Hepatocyte (in vitro differentiated cells): ENCODE measurements around the gene CCNK. TPM values are rescaled to one million over a fixed set of nuclear protein-coding genes. Genes with fewer than 3 reads are reported as not detected.

Source experiments
- DNase-seq: peaks from one replicate; pipeline ENCODE4 v3.0.0-alpha.2; 2016; ENCODE audit warnings: low spot score
- H2AFZ ChIP-seq: fragments of 200-600 bp; sonication (generic); 2 replicates; pipeline ENCODE4 v1.6.0; 2016; ENCODE audit warnings: antibody characterized with exemption, mild to moderate bottlenecking
- H3K27ac ChIP-seq: fragments of 200-600 bp; sonication (generic); 2 replicates; pipeline ENCODE4 v1.5.1; 2016; ENCODE audit warnings: mild to moderate bottlenecking
- H3K27me3 ChIP-seq: fragments of 200-600 bp; sonication (generic); 2 replicates; pipeline ENCODE4 v1.6.1; 2016
- H3K36me3 ChIP-seq: fragments of 200-600 bp; sonication (generic); replicated peaks from 2 replicates; pipeline ENCODE4 v1.5.1; 2016; ENCODE audit warnings: low read depth; ENCODE audit not compliant: insufficient read depth
- H3K4me1 ChIP-seq: fragments of 200-600 bp; sonication (generic); 2 replicates; pipeline ENCODE4 v1.5.1; 2016; ENCODE audit warnings: mild to moderate bottlenecking, moderate library complexity; ENCODE audit not compliant: insufficient read depth
- H3K4me2 ChIP-seq: fragments of 200-600 bp; sonication (generic); 2 replicates; pipeline ENCODE4 v1.6.0; 2016
- H3K4me3 ChIP-seq: fragments of 200-600 bp; sonication (generic); 2 replicates; pipeline ENCODE4 v1.5.1; 2016; ENCODE audit warnings: mild to moderate bottlenecking
- H3K79me2 ChIP-seq: fragments of 200-600 bp; sonication (generic); 2 replicates; pipeline ENCODE4 v1.6.0; 2017; ENCODE audit warnings: mild to moderate bottlenecking
- H3K9me2 ChIP-seq: fragments of 200-600 bp; sonication (generic); replicated peaks from 2 replicates; pipeline ENCODE4 v1.6.0; 2017; ENCODE audit warnings: mild to moderate bottlenecking; ENCODE audit not compliant: insufficient read depth
- H3K9me3 ChIP-seq: fragments of 200-600 bp; sonication (generic); 2 replicates; pipeline ENCODE4 v1.5.1; 2016; ENCODE audit warnings: low read depth, mild to moderate bottlenecking
- H4K20me1 ChIP-seq: fragments of 200-600 bp; sonication (generic); 2 replicates; pipeline ENCODE4 v1.6.0; 2016; ENCODE audit warnings: mild to moderate bottlenecking; ENCODE audit not compliant: insufficient read depth, poor library complexity, severe bottlenecking
- EZH2 ChIP-seq: fragments of 200-600 bp; sonication (generic); IDR thresholded peaks from 2 replicates; pipeline ENCODE4 v1.6.1; 2016; ENCODE audit warnings: antibody characterized with exemption, mild to moderate bottlenecking, borderline replicate concordance
- EZH2phosphoT487 ChIP-seq: fragments of 200-600 bp; sonication (generic); IDR thresholded peaks from one replicate; pipeline ENCODE4 v1.6.1; 2018; ENCODE audit warnings: antibody characterized with exemption, mild to moderate bottlenecking, low read depth, moderate library complexity; ENCODE audit not compliant: unreplicated experiment, severe bottlenecking
- WGBS: methylation state at CpG from one replicate; pipeline ENCODE4 v1.1.6; 2016; ENCODE audit warnings: low lambda C conversion rate; ENCODE audit errors: missing lambda C conversion rate; 5-methylcytosine and 5-hydroxymethylcytosine counted together
- polyA plus RNA-seq: library from polyadenylated mRNA; unstranded; fragments of >200 nt; fragmentation: Nextera tagmentation; extraction: Ambion mirVana; gene quantifications from 2 replicates; pipeline ENCODE4 v1.2.1, GENCODE V29; 2016
- total RNA-seq: library from RNA; depleted of rRNA; stranded (reverse); fragments of >200 nt; gene quantifications from 2 replicates; pipeline ENCODE4 v1.2.3, GENCODE V29; 2014
- TF ChIP-seq, protein P1 (sequence below): fragments of 200-600 bp; sonication (generic); IDR thresholded peaks from 2 replicates; pipeline ENCODE4 v1.5.1; 2016; ENCODE audit warnings: antibody characterized with exemption, mild to moderate bottlenecking; ENCODE audit not compliant: poor library complexity

The CCNK gene
- total and polyA plus RNA-seq, 2 experiments from 2014 or later, result 11.1 to 15.6 TPM

DNA sequence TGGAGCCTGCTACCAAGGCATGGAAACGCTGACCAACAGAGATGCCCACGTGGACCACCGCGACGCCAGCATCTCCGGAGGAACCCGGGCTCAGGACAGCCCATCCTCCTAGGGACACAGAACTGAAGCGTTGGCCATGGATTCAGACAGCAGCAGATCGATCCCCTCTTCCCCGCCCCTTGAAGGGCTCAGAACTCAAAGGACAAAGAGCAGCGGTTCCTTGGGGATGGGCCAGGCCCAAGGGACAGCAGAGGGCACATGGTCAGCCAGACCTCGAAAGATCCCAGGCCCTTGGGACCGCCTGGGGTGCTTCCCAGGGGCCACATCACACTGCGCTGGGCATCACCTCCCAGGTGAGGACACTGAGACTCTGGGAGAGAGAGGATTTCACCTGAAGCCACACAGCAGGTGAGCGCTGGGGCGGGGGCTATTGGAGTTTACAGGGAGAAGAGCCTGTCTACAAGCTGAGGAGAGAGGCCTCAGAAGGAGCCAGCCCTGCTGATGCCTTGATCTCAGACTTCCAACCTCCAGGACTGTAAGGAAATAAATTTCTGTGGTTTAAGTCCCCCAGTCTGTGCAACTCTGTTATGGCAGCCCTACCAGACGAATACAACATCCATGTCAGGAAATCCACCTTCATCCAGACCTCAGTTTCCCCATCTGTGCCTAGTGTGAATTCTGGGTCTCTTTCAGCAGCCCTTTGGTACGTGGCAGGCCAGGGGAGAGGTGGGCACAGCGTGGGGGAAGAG, 49.4 kb downstream of the CCNK start:
- H3K4me3 ChIP-seq, result no peak overlapping the region
- TF ChIP-seq EZH2phosphoT487 (no peak), EZH2 (no peak)
- TF ChIP-seq, protein P1, sequence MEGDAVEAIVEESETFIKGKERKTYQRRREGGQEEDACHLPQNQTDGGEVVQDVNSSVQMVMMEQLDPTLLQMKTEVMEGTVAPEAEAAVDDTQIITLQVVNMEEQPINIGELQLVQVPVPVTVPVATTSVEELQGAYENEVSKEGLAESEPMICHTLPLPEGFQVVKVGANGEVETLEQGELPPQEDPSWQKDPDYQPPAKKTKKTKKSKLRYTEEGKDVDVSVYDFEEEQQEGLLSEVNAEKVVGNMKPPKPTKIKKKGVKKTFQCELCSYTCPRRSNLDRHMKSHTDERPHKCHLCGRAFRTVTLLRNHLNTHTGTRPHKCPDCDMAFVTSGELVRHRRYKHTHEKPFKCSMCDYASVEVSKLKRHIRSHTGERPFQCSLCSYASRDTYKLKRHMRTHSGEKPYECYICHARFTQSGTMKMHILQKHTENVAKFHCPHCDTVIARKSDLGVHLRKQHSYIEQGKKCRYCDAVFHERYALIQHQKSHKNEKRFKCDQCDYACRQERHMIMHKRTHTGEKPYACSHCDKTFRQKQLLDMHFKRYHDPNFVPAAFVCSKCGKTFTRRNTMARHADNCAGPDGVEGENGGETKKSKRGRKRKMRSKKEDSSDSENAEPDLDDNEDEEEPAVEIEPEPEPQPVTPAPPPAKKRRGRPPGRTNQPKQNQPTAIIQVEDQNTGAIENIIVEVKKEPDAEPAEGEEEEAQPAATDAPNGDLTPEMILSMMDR, result no peak
- H4K20me1 ChIP-seq, result no peaks in the 10 kb centered on the region
- 92% methylated on average over 19 of the region's 19 CpGs for WGBS
- peak overlapping the region; percentile 66 for H3K27ac ChIP-seq
- H3K4me1 ChIP-seq, result peaks cover 9% of the 10 kb centered on the region
- H3K27me3 ChIP-seq, result no peaks in the 10 kb centered on the region
- no peaks in the 10 kb centered on the region for H3K36me3 ChIP-seq
- H3K9me2 ChIP-seq, result no peaks in the 10 kb centered on the region
- DNase-seq, result no peak
- H3K9me3 ChIP-seq, result no peaks in the 10 kb centered on the region
- peaks cover 74% of the 10 kb centered on the region for H3K79me2 ChIP-seq
- H2AFZ ChIP-seq, result no peak overlapping the region
- no peak overlapping the region for H3K4me2 ChIP-seq

DNA sequence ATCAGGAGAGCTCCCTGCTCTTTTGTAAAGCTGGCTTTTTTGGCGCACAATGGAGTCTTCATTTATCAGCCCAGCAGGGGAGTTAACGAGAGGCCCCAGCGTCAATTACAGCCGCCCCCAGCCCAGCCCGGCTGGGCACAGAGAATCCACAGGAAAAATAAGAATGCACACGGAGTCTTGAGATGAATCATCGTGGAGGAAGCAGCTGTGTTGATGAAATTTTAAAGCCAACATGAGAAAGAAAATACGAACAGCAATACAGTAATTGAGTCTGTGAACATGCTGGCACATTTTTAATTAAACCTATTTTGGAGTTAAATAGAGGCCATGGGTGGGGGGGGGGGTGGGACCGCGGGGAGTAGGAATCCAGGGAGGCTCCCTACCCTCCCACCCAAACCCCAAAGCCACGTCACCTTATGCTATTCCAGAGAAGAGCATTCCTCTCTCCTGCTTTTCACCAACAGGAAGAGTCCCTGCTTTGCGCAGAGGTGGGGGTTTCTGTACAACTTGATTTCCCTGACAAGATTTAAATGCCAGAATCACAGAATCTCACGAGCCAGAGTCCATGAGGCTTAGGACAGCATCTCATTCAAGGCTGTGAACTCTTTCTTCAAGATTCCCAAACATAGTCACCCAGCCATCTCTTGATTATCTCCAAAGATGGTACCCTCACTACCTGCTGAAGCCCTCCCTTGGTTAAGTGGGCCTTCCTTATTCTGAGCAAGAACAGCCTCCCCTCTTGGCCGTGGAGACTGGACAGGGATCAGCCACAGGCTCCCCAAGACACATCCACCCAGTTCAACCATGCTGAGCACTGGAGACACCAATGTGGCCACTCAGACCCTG, 50.3 kb downstream of the CCNK start:
- peaks cover 16% of the 10 kb centered on the region for H3K4me1 ChIP-seq
- no peak overlapping the region for H3K4me2 ChIP-seq
- H2AFZ ChIP-seq, result no peak overlapping the region
- H3K27me3 ChIP-seq, result no peaks in the 10 kb centered on the region
- H3K9me2 ChIP-seq, result no peaks in the 10 kb centered on the region
- WGBS, result 53% methylated on average over 12 of the region's 14 CpGs
- H3K4me3 ChIP-seq, result no peak overlapping the region
- H4K20me1 ChIP-seq, result no peaks in the 10 kb centered on the region
- no peak for DNase-seq
- TF ChIP-seq EZH2 (no peak), EZH2phosphoT487 (no peak)
- TF ChIP-seq, protein P1, result no peak
- H3K36me3 ChIP-seq, result no peaks in the 10 kb centered on the region
- H3K27ac ChIP-seq, result peak overlapping the region; percentile 66
- H3K79me2 ChIP-seq, result peaks cover 77% of the 10 kb centered on the region
- no peaks in the 10 kb centered on the region for H3K9me3 ChIP-seq

DNA sequence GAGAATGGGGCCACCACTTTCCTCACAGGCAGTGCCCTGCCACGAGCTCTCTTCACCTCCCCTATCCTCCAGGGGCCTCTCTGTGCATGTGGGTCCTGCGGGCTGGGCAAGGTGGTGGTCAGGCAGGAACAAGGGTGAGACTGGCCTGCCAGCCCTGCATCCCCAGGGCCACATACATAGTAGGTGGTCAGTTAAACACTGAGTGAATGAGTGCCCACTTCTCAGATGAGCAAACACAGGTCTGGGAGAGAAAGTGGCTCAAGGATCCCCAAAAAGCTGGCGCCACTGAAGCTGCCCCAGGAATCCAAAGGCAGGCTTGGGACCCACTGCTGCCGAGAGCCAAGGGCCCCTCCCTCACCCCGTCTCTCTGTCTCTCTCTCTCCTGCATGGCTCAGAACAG, 51.1 kb downstream of the CCNK start:
- TF ChIP-seq, protein P1, result no peak
- TF ChIP-seq EZH2phosphoT487 (no peak), EZH2 (no peak)
- no peak overlapping the region for H2AFZ ChIP-seq
- no peaks in the 10 kb centered on the region for H3K9me3 ChIP-seq
- no peak overlapping the region for H3K27ac ChIP-seq
- DNase-seq, result no peak
- H3K4me3 ChIP-seq, result no peak overlapping the region
- H3K4me1 ChIP-seq, result peaks cover 24% of the 10 kb centered on the region
- no peaks in the 10 kb centered on the region for H3K36me3 ChIP-seq
- 91% methylated on average over 5 of the region's 5 CpGs for WGBS
- no peaks in the 10 kb centered on the region for H3K9me2 ChIP-seq
- no peaks in the 10 kb centered on the region for H4K20me1 ChIP-seq
- H3K79me2 ChIP-seq, result peaks cover 81% of the 10 kb centered on the region
- H3K27me3 ChIP-seq, result no peaks in the 10 kb centered on the region
- H3K4me2 ChIP-seq, result no peak overlapping the region
